Activated CD4-positive, alpha-beta T cell treated with anti-CD3 and anti-CD28 coated beads, Interleukin-2, amount 10 ng/mL, durations not matched to agents 7 days and 5 days (primary cell): ENCODE data around the gene MEF2D. TPM values are rescaled to one million over a fixed set of nuclear protein-coding genes. Genes with fewer than 3 reads are reported as not detected.

Source experiments
- CTCF ChIA-PET: fragments of 350-600 bp; sonication (Branson Sonifier 250); formaldehyde crosslinking; loops from one replicate; lab custom pipeline; 2021; ENCODE audit warnings: antibody characterized with exemption; lab: Charles Lee
- POLR2A ChIA-PET: fragments of 350-600 bp; sonication (Branson Sonifier 250); formaldehyde crosslinking; loops from one replicate; lab custom pipeline; 2021; ENCODE audit warnings: antibody characterized with exemption; lab: Charles Lee
- DNase-seq: peaks from one replicate; pipeline ENCODE4 v3.0.0-alpha.2; 2020
- H3K27ac Mint-ChIP-seq: one replicate; pipeline ENCODE4 v1.8.0; 2021; ENCODE audit warnings: mild to moderate bottlenecking, moderate library complexity, mixed read lengths
- H3K27me3 Mint-ChIP-seq: one replicate; pipeline ENCODE4 v1.8.0; 2021; ENCODE audit warnings: mixed read lengths
- H3K36me3 Mint-ChIP-seq: one replicate; pipeline ENCODE4 v1.8.0; 2021; ENCODE audit warnings: low read depth, mixed read lengths
- H3K4me1 Mint-ChIP-seq: one replicate; pipeline ENCODE4 v1.8.0; 2021; ENCODE audit warnings: mixed read lengths
- H3K4me3 Mint-ChIP-seq: one replicate; pipeline ENCODE4 v1.8.0; 2021; ENCODE audit warnings: mild to moderate bottlenecking, moderate library complexity, mixed read lengths
- H3K9me3 Mint-ChIP-seq: one replicate; pipeline ENCODE4 v1.8.0; 2021; ENCODE audit warnings: mixed read lengths
- total RNA-seq, 2 experiments: library from RNA; stranded (reverse); gene quantifications; one replicate each; pipeline ENCODE4 v1.2.3, GENCODE V29; 2021

Gene MEF2D
- total RNA-seq, 2 experiments from 2014 or later = 34.0 to 39.4 TPM

GRCh38 chr1:156439036-156439776 is 61.4 kb downstream of the MEF2D start:
- no peak for DNase-seq
- H3K4me1 Mint-ChIP-seq = peaks cover 31% of the 10 kb centered on the region
- CTCF ChIA-PET = interaction anchor here (4.8 kb wide), 1 partner anchor 53 kb away, joined by 35 read pairs; no protein-coding TSS in a partner anchor
- peaks cover 2% of the 10 kb centered on the region for H3K36me3 Mint-ChIP-seq
- H3K27me3 Mint-ChIP-seq = peaks cover 89% of the 10 kb centered on the region
- no peaks in the 10 kb centered on the region for H3K9me3 Mint-ChIP-seq
- H3K4me3 Mint-ChIP-seq = no peak overlapping the region
- H3K27ac Mint-ChIP-seq = no peak overlapping the region
- POLR2A ChIA-PET = no interaction called here

GRCh38 chr1:156438278-156438987 is 62.1 kb downstream of the MEF2D start:
- POLR2A ChIA-PET = no interaction called here
- Mint-ChIP-seq H3K27ac (no peak overlapping the region), H3K4me3 (no peak overlapping the region), H3K36me3 (peaks cover 2% of the 10 kb centered on the region), H3K27me3 (peaks cover 92% of the 10 kb centered on the region), H3K4me1 (peaks cover 31% of the 10 kb centered on the region), H3K9me3 (no peaks in the 10 kb centered on the region)
- no peak for DNase-seq
- CTCF ChIA-PET = no interaction called here

GRCh38 chr1:156437037-156437867 is 63.3 kb downstream of the MEF2D start:
- Mint-ChIP-seq H3K4me3 (no peak overlapping the region), H3K36me3 (peaks cover 2% of the 10 kb centered on the region), H3K27me3 (peaks cover 97% of the 10 kb centered on the region), H3K9me3 (no peaks in the 10 kb centered on the region), H3K27ac (no peak overlapping the region), H3K4me1 (peaks cover 31% of the 10 kb centered on the region)
- no peak for DNase-seq
- ChIA-PET POLR2A (interaction anchor here (0.6 kb wide), 1 partner anchor 48 kb away, joined by 3 read pairs; no protein-coding TSS in a partner anchor), CTCF (interaction anchor here (0.6 to 4.4 kb wide), 8 partner anchors 9 to 463 kb away, joined by 3 to 31 read pairs (median 4); no protein-coding TSS in a partner anchor)

- CTCF ChIA-PET = interaction anchor here (0.6 to 4.4 kb wide), 12 partner anchors 9 to 464 kb away, joined by 3 to 31 read pairs (median 4); no protein-coding TSS in a partner anchor
- no peak for DNase-seq
- Mint-ChIP-seq H3K36me3 (peaks cover 2% of the 10 kb centered on the region), H3K4me3 (peak overlapping the region; percentile 77), H3K4me1 (peaks cover 31% of the 10 kb centered on the region), H3K27me3 (peaks cover 97% of the 10 kb centered on the region), H3K27ac (no peak overlapping the region), H3K9me3 (no peaks in the 10 kb centered on the region)
- POLR2A ChIA-PET = no interaction called here
Measured at GRCh38 chr1:156436141-156437036, 64.2 kb downstream of the MEF2D start.

- H3K36me3 Mint-ChIP-seq = peaks cover 2% of the 10 kb centered on the region
- H3K4me1 Mint-ChIP-seq = peaks cover 31% of the 10 kb centered on the region
- peak overlapping the region; percentile 76 for H3K27ac Mint-ChIP-seq
- ChIA-PET CTCF (interaction anchor here (0.6 to 4.4 kb wide), 6 partner anchors 10 to 192 kb away, joined by 3 to 31 read pairs (median 4); no protein-coding TSS in a partner anchor), POLR2A (no interaction called here)
- H3K4me3 Mint-ChIP-seq = peak overlapping the region; percentile 77
- H3K27me3 Mint-ChIP-seq = peaks cover 96% of the 10 kb centered on the region
- no peaks in the 10 kb centered on the region for H3K9me3 Mint-ChIP-seq
- peak; percentile 39 for DNase-seq
Measured at GRCh38 chr1:156435545-156436140, 64.9 kb downstream of the MEF2D start.

GRCh38 chr1:156434989-156435544 is 65.5 kb downstream of the MEF2D start:
- POLR2A ChIA-PET = no interaction called here
- no peaks in the 10 kb centered on the region for H3K9me3 Mint-ChIP-seq
- H3K4me3 Mint-ChIP-seq = peak overlapping the region; percentile 31
- peak overlapping the region; percentile 37 for H3K27ac Mint-ChIP-seq
- peaks cover 96% of the 10 kb centered on the region for H3K27me3 Mint-ChIP-seq
- CTCF ChIA-PET = interaction anchor here (0.7 to 4.4 kb wide), 5 partner anchors 11 to 189 kb away, joined by 3 to 31 read pairs (median 6); no protein-coding TSS in a partner anchor
- H3K36me3 Mint-ChIP-seq = peaks cover 2% of the 10 kb centered on the region
- no peak for DNase-seq
- H3K4me1 Mint-ChIP-seq = peaks cover 31% of the 10 kb centered on the region

- H3K4me3 Mint-ChIP-seq = no peak overlapping the region
- DNase-seq = no peak
- H3K4me1 Mint-ChIP-seq = peaks cover 25% of the 10 kb centered on the region
- CTCF ChIA-PET = interaction anchor here (1.0 to 4.4 kb wide), 5 partner anchors 10 to 224 kb away, joined by 3 to 31 read pairs (median 8); no protein-coding TSS in a partner anchor
- H3K9me3 Mint-ChIP-seq = no peaks in the 10 kb centered on the region
- POLR2A ChIA-PET = no interaction called here
- H3K36me3 Mint-ChIP-seq = peaks cover 2% of the 10 kb centered on the region
- peaks cover 96% of the 10 kb centered on the region for H3K27me3 Mint-ChIP-seq
- no peak overlapping the region for H3K27ac Mint-ChIP-seq
Measured at GRCh38 chr1:156433602-156434001, 67.0 kb downstream of the MEF2D start.

GRCh38 chr1:156433032-156433431 is 67.5 kb downstream of the MEF2D start:
- H3K36me3 Mint-ChIP-seq = peaks cover 2% of the 10 kb centered on the region
- DNase-seq = no peak
- peaks cover 20% of the 10 kb centered on the region for H3K4me1 Mint-ChIP-seq
- peaks cover 96% of the 10 kb centered on the region for H3K27me3 Mint-ChIP-seq
- H3K9me3 Mint-ChIP-seq = no peaks in the 10 kb centered on the region
- no peak overlapping the region for H3K27ac Mint-ChIP-seq
- ChIA-PET CTCF (interaction anchor here (1.0 to 6.5 kb wide), 6 partner anchors 8 to 225 kb away, joined by 3 to 36 read pairs (median 6); no protein-coding TSS in a partner anchor), POLR2A (no interaction called here)
- H3K4me3 Mint-ChIP-seq = no peak overlapping the region

GRCh38 chr1:156432669-156433018 is 67.9 kb downstream of the MEF2D start:
- peaks cover 18% of the 10 kb centered on the region for H3K4me1 Mint-ChIP-seq
- no peaks in the 10 kb centered on the region for H3K9me3 Mint-ChIP-seq
- no peak overlapping the region for H3K27ac Mint-ChIP-seq
- DNase-seq = no peak
- peaks cover 2% of the 10 kb centered on the region for H3K36me3 Mint-ChIP-seq
- H3K4me3 Mint-ChIP-seq = no peak overlapping the region
- CTCF ChIA-PET = interaction anchor here (0.6 to 6.5 kb wide), 7 partner anchors 9 to 454 kb away, joined by 3 to 36 read pairs (median 4); no protein-coding TSS in a partner anchor
- peaks cover 96% of the 10 kb centered on the region for H3K27me3 Mint-ChIP-seq
- POLR2A ChIA-PET = no interaction called here

GRCh38 chr1:156431769-156432668 is 68.6 kb downstream of the MEF2D start:
- no peak for DNase-seq
- no peak overlapping the region for H3K27ac Mint-ChIP-seq
- no peaks in the 10 kb centered on the region for H3K9me3 Mint-ChIP-seq
- peaks cover 2% of the 10 kb centered on the region for H3K36me3 Mint-ChIP-seq
- ChIA-PET CTCF (interaction anchor here (0.6 to 6.5 kb wide), 8 partner anchors 9 to 455 kb away, joined by 3 to 36 read pairs (median 4); no protein-coding TSS in a partner anchor), POLR2A (no interaction called here)
- H3K4me1 Mint-ChIP-seq = peaks cover 12% of the 10 kb centered on the region
- H3K27me3 Mint-ChIP-seq = peaks cover 96% of the 10 kb centered on the region
- no peak overlapping the region for H3K4me3 Mint-ChIP-seq
